ENCODE results near the gene ENGASE. TPM values are rescaled to one million over a fixed set of nuclear protein-coding genes. Genes with fewer than 3 reads are reported as not detected.

Gene ENGASE
- polyA plus RNA-seq, 3 donors from 2014 or later = 1.9 to 6.6 (median 1.9) TPM

GRCh38 chr17:79132271-79133064, 57.8 kb downstream of the ENGASE start:
- Mint-ChIP-seq H3K27me3 (ENCODE audit: low read depth in 3 of 3) (no peaks in the 10 kb centered on the region), H3K9me3 (no peaks in the 10 kb centered on the region), H3K36me3 (no peaks in the 10 kb centered on the region), H3K4me3 (no peak overlapping the region), H3K27ac (no peak overlapping the region), H3K4me1 (no peaks in the 10 kb centered on the region)
- no peak for DNase-seq

- Mint-ChIP-seq H3K9me3 (no peaks in the 10 kb centered on the region), H3K36me3 (no peaks in the 10 kb centered on the region), H3K27ac (no peak overlapping the region), H3K27me3 (ENCODE audit: low read depth in 3 of 3) (no peaks in the 10 kb centered on the region), H3K4me3 (no peak overlapping the region), H3K4me1 (no peaks in the 10 kb centered on the region)
- no peak for DNase-seq
These were observed 58.6 kb downstream of the ENGASE start for GRCh38 chr17:79133214-79133613.

DNA sequence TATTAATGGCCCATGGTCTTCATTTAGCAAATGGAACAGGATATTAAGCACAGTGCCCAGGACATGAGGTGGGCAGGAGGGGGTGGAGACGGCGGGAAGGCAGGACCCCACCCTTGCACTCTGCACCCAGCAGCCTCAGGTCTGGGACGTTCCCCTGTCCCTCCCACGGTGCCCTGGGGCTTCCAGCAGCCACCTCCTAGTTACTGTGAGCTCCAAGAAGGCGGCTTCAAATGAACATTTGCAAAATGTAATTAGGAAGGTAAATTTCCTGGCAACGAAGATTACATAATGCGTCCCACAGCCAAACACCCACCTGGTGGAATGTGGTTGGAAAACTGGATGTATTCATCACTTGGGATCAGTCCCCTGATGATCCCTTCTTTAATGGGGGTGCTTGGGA, 59.4 kb downstream of the ENGASE start:
- Mint-ChIP-seq H3K27ac (no peak overlapping the region), H3K9me3 (no peaks in the 10 kb centered on the region), H3K36me3 (no peaks in the 10 kb centered on the region), H3K4me1 (no peaks in the 10 kb centered on the region), H3K27me3 (ENCODE audit: low read depth in 3 of 3) (peaks cover 0 to 3% (median 2%) of the 10 kb centered on the region in 3 donors), H3K4me3 (no peak overlapping the region)
- DNase-seq = no peak

DNA sequence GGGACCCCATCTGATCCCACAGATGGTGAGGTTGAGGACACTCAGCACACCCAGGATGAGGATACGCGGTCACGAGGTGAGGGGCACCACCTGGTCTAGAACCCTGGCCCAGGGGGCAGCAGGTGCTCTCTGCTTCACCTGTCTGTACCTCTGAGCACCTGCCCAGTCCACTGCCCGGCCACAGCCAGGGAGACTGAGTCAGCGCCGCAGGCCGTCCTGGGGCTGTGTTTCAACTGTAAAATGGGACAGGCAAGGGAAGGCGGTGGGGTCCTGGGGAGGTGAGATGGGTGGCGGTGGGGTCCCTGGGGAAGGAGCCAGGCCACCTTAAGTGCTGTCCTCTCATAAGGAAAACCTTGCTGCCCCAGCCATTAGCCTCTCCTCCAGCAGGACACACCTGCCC, 60.4 kb downstream of the ENGASE start:
- H3K9me3 Mint-ChIP-seq = no peaks in the 10 kb centered on the region
- H3K36me3 Mint-ChIP-seq = no peaks in the 10 kb centered on the region
- no peak overlapping the region for H3K4me3 Mint-ChIP-seq
- H3K4me1 Mint-ChIP-seq = no peaks in the 10 kb centered on the region
- no peak for DNase-seq
- no peak overlapping the region for H3K27ac Mint-ChIP-seq
- H3K27me3 Mint-ChIP-seq (ENCODE audit: low read depth in 3 of 3) = peaks cover 0 to 4% (median 2%) of the 10 kb centered on the region in 3 donors

GRCh38 chr17:79135628-79136405, 61.2 kb downstream of the ENGASE start:
- Mint-ChIP-seq H3K4me1 (no peaks in the 10 kb centered on the region), H3K4me3 (no peak overlapping the region), H3K27me3 (ENCODE audit: low read depth in 3 of 3) (peaks cover 0 to 5% (median 2%) of the 10 kb centered on the region in 3 donors)

More at GRCh38 chr17:79135628-79136405, 61.2 kb downstream of the ENGASE start:
- no peak for DNase-seq
- H3K9me3 Mint-ChIP-seq = no peaks in the 10 kb centered on the region
- H3K27ac Mint-ChIP-seq = no peak overlapping the region
- H3K36me3 Mint-ChIP-seq = no peaks in the 10 kb centered on the region

Other genes starting within 250 kb of the ENGASE start
- gene USP36, start 234.0 kb upstream of the ENGASE start, polyA plus RNA-seq = 10 to 100 TPM in 2 of 3 donors, 1 to 10 TPM in 1; 9.6 to 31.7 (median 22.7) TPM
- gene CEP295NL, start 171.6 kb upstream of the ENGASE start, polyA plus RNA-seq = not detected
- gene TIMP2, start 149.4 kb upstream of the ENGASE start, polyA plus RNA-seq = under 1 TPM; 0.07 to 0.26 (median 0.16) TPM
- 10 to 100 TPM in 1 of 3 donors, 1 to 10 TPM in 2; 3.4 to 10.2 (median 3.6) TPM for gene LGALS3BP, start 94.9 kb upstream of the ENGASE start, polyA plus RNA-seq
- gene CANT1, start 65.1 kb upstream of the ENGASE start, polyA plus RNA-seq = 1 to 10 TPM; 3.7 to 7.2 (median 4.6) TPM
- not detected for gene C1QTNF1, start 50.7 kb upstream of the ENGASE start, polyA plus RNA-seq